B cell (primary cell): Measurements from ENCODE around the gene TAF7. TPM values are rescaled to one million over a fixed set of nuclear protein-coding genes. Genes with fewer than 3 reads are reported as not detected.
"Not testable (repeated sequence)": the region's sequence is repeated elsewhere in the genome, so short reads cannot be mapped to it uniquely, and the experiment has no call there.

Source experiments
- ATAC-seq: fragments of 200-7000 bp; cut with Tn5 transposase; one replicate; pipeline ENCODE4 v1.10.0; 2021; ENCODE audit warnings: low read depth, mild to moderate bottlenecking, moderate number of reproducible peaks, moderate library complexity
- CTCF ChIA-PET: fragments of 350-600 bp; sonication (Branson Sonifier 250); formaldehyde crosslinking; loops from one replicate; lab custom pipeline; 2021; ENCODE audit warnings: antibody characterized with exemption, inconsistent platforms; lab: Charles Lee
- POLR2A ChIA-PET: fragments of 350-600 bp; sonication (Branson Sonifier 250); formaldehyde crosslinking; loops from one replicate; lab custom pipeline; 2021; ENCODE audit warnings: antibody characterized with exemption; lab: Charles Lee
- DNase-seq: peaks from one replicate; pipeline ENCODE4 v3.0.0; 2013
- H2AFZ ChIP-seq: 2 replicates; pipeline ENCODE4 v1.6.1; 2012; ENCODE audit warnings: mild to moderate bottlenecking, low read depth, low read length; ENCODE audit not compliant: insufficient read depth, poor library complexity, severe bottlenecking
- H3K27ac ChIP-seq, 2 donors: 1 replicate in 1 of 2; 2 replicates in 1 of 2; pipeline ENCODE4 v1.5.1; 2012 to 2013; ENCODE audit warnings: low read length in 2 of 2, mild to moderate bottlenecking in 2 of 2, moderate library complexity in 1 of 2
- H3K27me3 ChIP-seq, 4 experiments: fragments of 200-600 bp in 1 of 4; sonication (generic) in 1 of 4; replicated peaks in 1 of 4; 1 replicate in 2 of 4; 2 replicates in 2 of 4; pipeline versions ENCODE4 v1.6.1 to v1.7.0; 2013 to 2016; ENCODE audit warnings: low read length in 3 of 4, mild to moderate bottlenecking in 2 of 4, mixed read lengths in 1 of 4, moderate library complexity in 1 of 4; ENCODE audit not compliant: insufficient read depth in 4 of 4, control insufficient read depth in 3 of 4; ENCODE audit errors: control extremely low read depth in 1 of 4
- H3K36me3 ChIP-seq, 2 experiments: replicated peaks in 1 of 2; 1 replicate in 1 of 2; 2 replicates in 1 of 2; pipeline versions ENCODE4 v1.6.1 to v1.7.1; 2013; ENCODE audit warnings: low read length in 1 of 2; ENCODE audit not compliant: insufficient read depth in 2 of 2, control insufficient read depth in 1 of 2; ENCODE audit errors: control extremely low read depth in 1 of 2, extremely low read depth in 1 of 2
- H3K4me1 ChIP-seq, 2 donors: fragments of 200-600 bp in 1 of 2; sonication (generic) in 1 of 2; 1 replicate in 1 of 2; 2 replicates in 1 of 2; pipeline versions ENCODE4 v1.5.1 to v1.6.1; 2013 to 2017; ENCODE audit warnings: low read length in 2 of 2; ENCODE audit not compliant: control insufficient read depth in 2 of 2, insufficient read depth in 2 of 2
- H3K4me2 ChIP-seq: replicated peaks from 2 replicates; pipeline ENCODE3; 2012; ENCODE audit warnings: mild to moderate bottlenecking, low read depth, low read length; ENCODE audit not compliant: poor library complexity, severe bottlenecking
- H3K4me3 ChIP-seq, 5 experiments: fragments of 200-600 bp in 1 of 5; sonication (generic) in 1 of 5; 1 replicate in 3 of 5; 2 replicates in 2 of 5; pipeline versions ENCODE4 v1.5.1 to v1.7.0; 2011 to 2016; ENCODE audit warnings: low read length in 4 of 5, mild to moderate bottlenecking in 4 of 5, low read depth in 2 of 5, control low read depth in 1 of 5, moderate library complexity in 1 of 5; ENCODE audit not compliant: insufficient read depth in 1 of 5; ENCODE audit errors: control extremely low read depth in 1 of 5, extremely low read depth in 1 of 5
- H3K79me2 ChIP-seq: fragments of 200-600 bp; sonication (generic); one replicate; pipeline ENCODE4 v1.6.0; 2016; ENCODE audit warnings: low read length; ENCODE audit not compliant: control insufficient read depth, insufficient read depth
- H3K9ac ChIP-seq: fragments of 200-600 bp; sonication (generic); 2 replicates; pipeline ENCODE4 v1.6.1; 2017; ENCODE audit warnings: mild to moderate bottlenecking, low read length, moderate library complexity
- H3K9me3 ChIP-seq, 3 donors: one replicate each; pipeline versions ENCODE4 v1.6.1 to v1.7.1; 2013; ENCODE audit warnings: low read length in 2 of 3; ENCODE audit not compliant: control insufficient read depth in 2 of 3, insufficient read depth in 1 of 3; ENCODE audit errors: control extremely low read depth in 1 of 3
- H4K20me1 ChIP-seq: 2 replicates; pipeline ENCODE4 v1.6.0; 2012; ENCODE audit warnings: mild to moderate bottlenecking, low read length; ENCODE audit not compliant: insufficient read depth, control insufficient read depth, poor library complexity, severe bottlenecking
- H3K27ac Mint-ChIP-seq: one replicate; pipeline ENCODE4 v1.8.0; 2021; ENCODE audit warnings: mixed read lengths
- H3K27me3 Mint-ChIP-seq: one replicate; pipeline ENCODE4 v1.8.0; 2021; ENCODE audit warnings: mixed read lengths
- H3K4me1 Mint-ChIP-seq: one replicate; pipeline ENCODE4 v1.8.0; 2021; ENCODE audit warnings: mixed read lengths
- H3K4me3 Mint-ChIP-seq: one replicate; pipeline ENCODE4 v1.8.0; 2021; ENCODE audit warnings: mixed read lengths
- H3K9me3 Mint-ChIP-seq: one replicate; pipeline ENCODE4 v1.8.0; 2022; ENCODE audit warnings: mixed read lengths; ENCODE audit not compliant: insufficient read depth
- EZH2 ChIP-seq: IDR thresholded peaks from 2 replicates; pipeline ENCODE4 v1.6.1; 2012; ENCODE audit warnings: borderline replicate concordance, low read depth, mild to moderate bottlenecking, moderate library complexity, low read length; ENCODE audit not compliant: insufficient read depth, poor library complexity, severe bottlenecking
- WGBS: methylation state at CpG from one replicate; pipeline ENCODE4 v1.1.5; 2013; ENCODE audit warnings: missing lambda C conversion rate; ENCODE audit not compliant: insufficient coverage; 5-methylcytosine and 5-hydroxymethylcytosine counted together
- intact Hi-C: fragments of 100-400 bp; cut with micrococcal nuclease; formaldehyde crosslinking; loops from one replicate; pipeline ENCODE4 v1.10.0; 2022
- polyA plus RNA-seq: library from polyadenylated mRNA; depleted of rRNA; stranded (reverse); fragments of >200 nt; gene quantifications from 2 replicates; pipeline ENCODE4 v1.2.3, GENCODE V29; 2012
- total RNA-seq, 2 donors: library from RNA; stranded (reverse); fragments of 120-200 nt in 1 of 2; gene quantifications; 1 replicate in 1 of 2; 2 replicates in 1 of 2; pipeline versions ENCODE4 v1.2.3 to v1.2.4, GENCODE V29; 2013 to 2022
- TF ChIP-seq, protein P1 (sequence below): fragments of 200-600 bp; IDR thresholded peaks from one replicate; pipeline ENCODE4 v1.8.0; 2022; ENCODE audit warnings: antibody characterized with exemption, mild to moderate bottlenecking

The TAF7 gene
- total and polyA plus RNA-seq, 2 donors (not counting 1 experiment from before 2014, with no cell fraction given): 52.1 to 119 TPM

DNA sequence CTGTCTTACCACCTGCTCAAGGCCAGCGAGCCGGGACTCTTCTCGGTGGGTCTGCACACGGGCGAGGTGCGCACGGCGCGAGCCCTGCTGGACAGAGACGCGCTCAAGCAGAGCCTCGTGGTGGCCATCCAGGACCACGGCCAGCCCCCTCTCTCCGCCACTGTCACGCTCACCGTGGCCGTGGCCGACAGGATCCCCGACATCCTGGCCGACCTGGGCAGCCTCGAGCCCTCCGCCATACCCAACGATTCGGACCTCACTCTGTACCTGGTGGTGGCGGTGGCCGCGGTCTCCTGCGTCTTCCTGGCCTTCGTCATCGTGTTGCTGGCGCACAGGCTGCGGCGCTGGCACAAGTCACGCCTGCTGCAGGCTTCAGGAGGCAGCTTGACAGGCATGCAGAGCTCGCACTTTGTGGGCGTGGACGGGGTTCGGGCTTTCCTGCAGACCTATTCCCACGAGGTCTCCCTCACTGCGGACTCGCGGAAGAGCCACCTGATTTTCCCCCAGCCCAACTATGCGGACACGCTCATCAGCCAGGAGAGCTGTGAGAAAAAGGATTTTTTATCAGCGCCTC, 20.3 kb upstream of the TAF7 start:
- Histone ChIP-seq H3K27me3 (peaks cover 0 to 54% (median 45%) of the 10 kb centered on the region in 4 experiments), H3K9me3 (peaks cover 1 to 50% (median 48%) of the 10 kb centered on the region in 3 donors)
- H3K4me1 ChIP-seq, H2AFZ ChIP-seq, H3K27ac ChIP-seq, H3K4me3 Mint-ChIP-seq, H3K79me2 ChIP-seq, H3K4me1 Mint-ChIP-seq, ATAC-seq, H3K27ac Mint-ChIP-seq, H3K4me3 ChIP-seq, DNase-seq, H3K36me3 ChIP-seq, H4K20me1 ChIP-seq, POLR2A ChIA-PET, CTCF ChIA-PET, H3K4me2 ChIP-seq, H3K9ac ChIP-seq, intact Hi-C loops: not testable (repeated sequence)
- 71% methylated on average over 23 of the region's 45 CpGs for WGBS
- peaks cover 65% of the 10 kb centered on the region for H3K27me3 Mint-ChIP-seq
- H3K9me3 Mint-ChIP-seq: peaks cover 12% of the 10 kb centered on the region

DNA sequence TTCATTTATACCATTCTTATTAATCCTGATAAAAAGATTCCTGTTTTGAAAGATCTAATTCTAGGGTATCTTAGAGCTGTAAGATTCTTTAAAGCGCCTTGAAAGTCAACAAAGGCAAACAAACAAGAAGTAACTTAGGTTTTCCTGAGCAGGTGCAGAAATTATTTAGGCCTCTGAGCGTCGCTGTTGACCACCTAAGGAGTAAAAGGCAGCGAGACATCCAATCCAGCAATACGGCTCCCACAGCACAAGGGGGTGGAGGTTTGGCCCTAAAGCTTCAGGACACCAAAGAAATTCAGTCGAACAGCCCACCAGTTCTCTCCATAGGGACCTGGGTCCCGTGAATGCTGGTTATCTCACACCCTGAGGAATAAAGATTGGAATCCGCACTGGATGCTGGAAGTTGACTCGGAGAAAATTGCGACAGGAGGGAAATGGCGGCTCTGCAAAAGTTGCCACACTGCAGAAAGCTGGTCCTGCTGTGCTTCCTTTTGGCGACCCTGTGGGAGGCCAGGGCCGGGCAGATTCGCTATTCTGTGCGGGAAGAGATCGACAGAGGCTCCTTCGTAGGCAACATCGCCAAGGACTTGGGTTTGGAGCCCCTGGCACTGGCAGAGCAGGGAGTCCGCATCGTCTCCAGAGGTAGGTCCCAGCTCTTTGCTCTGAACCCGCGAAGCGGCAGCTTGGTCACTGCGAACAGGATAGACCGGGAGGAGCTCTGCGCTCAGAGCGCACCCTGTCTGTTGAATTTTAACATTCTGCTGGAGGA, 18.1 kb upstream of the TAF7 start, which contains the start of gene PCDHGA2:
Gene PCDHGA2 (plus strand): TSS at position 223 of the 769 bp plus-strand sequence.
- peaks cover 0 to 4% of the 10 kb centered on the region in 2 donors for H3K4me1 ChIP-seq
- no peaks in the 10 kb centered on the region for H3K36me3 ChIP-seq
- peaks cover 74% of the 10 kb centered on the region for H3K27me3 Mint-ChIP-seq
- H3K4me3 Mint-ChIP-seq: peak within 1 kb of the TSS; percentile 13
- WGBS: 21% methylated on average over 24 of the region's 27 CpGs
- no peaks in the 10 kb centered on the region for H4K20me1 ChIP-seq
- DNase-seq (no peak), ATAC-seq (no peak)
- peaks cover 5 to 43% (median 35%) of the 10 kb centered on the region in 3 donors for H3K9me3 ChIP-seq
- ChIA-PET POLR2A (no interaction called here), CTCF (interaction anchor here (1.0 kb wide), 1 partner anchor 13 kb away, joined by 3 read pairs; no protein-coding TSS in a partner anchor)
- H3K4me2 ChIP-seq: no peak within 1 kb of the TSS
- TF ChIP-seq, protein P1, sequence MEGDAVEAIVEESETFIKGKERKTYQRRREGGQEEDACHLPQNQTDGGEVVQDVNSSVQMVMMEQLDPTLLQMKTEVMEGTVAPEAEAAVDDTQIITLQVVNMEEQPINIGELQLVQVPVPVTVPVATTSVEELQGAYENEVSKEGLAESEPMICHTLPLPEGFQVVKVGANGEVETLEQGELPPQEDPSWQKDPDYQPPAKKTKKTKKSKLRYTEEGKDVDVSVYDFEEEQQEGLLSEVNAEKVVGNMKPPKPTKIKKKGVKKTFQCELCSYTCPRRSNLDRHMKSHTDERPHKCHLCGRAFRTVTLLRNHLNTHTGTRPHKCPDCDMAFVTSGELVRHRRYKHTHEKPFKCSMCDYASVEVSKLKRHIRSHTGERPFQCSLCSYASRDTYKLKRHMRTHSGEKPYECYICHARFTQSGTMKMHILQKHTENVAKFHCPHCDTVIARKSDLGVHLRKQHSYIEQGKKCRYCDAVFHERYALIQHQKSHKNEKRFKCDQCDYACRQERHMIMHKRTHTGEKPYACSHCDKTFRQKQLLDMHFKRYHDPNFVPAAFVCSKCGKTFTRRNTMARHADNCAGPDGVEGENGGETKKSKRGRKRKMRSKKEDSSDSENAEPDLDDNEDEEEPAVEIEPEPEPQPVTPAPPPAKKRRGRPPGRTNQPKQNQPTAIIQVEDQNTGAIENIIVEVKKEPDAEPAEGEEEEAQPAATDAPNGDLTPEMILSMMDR: no peak
- no peak for TF ChIP-seq EZH2
- H3K79me2 ChIP-seq: no peaks in the 10 kb centered on the region
- intact Hi-C loops: no loop called here
- H3K27ac ChIP-seq: no peak within 1 kb of the TSS
- peaks cover 0 to 55% (median 47%) of the 10 kb centered on the region in 4 experiments for H3K27me3 ChIP-seq
- peaks cover 2% of the 10 kb centered on the region for H3K4me1 Mint-ChIP-seq
- H3K9me3 Mint-ChIP-seq: peaks cover 15% of the 10 kb centered on the region
- no peak within 1 kb of the TSS for H3K27ac Mint-ChIP-seq
- H3K9ac ChIP-seq: no peak within 1 kb of the TSS
- H3K4me3 ChIP-seq: no peak within 1 kb of the TSS
- H2AFZ ChIP-seq: no peak within 1 kb of the TSS

DNA sequence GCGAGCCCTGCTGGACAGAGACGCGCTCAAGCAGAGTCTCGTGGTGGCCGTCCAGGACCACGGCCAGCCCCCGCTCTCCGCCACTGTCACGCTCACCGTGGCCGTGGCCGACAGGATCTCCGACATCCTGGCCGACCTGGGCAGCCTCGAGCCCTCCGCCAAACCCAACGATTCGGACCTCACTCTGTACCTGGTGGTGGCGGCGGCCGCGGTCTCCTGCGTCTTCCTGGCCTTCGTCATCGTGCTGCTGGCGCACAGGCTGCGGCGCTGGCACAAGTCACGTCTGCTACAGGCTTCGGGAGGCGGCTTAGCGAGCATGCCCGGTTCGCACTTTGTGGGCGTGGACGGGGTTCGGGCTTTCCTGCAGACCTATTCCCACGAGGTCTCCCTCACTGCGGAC, 12.0 kb upstream of the TAF7 start:
- H2AFZ ChIP-seq, H3K4me3 Mint-ChIP-seq, H3K79me2 ChIP-seq, H3K4me1 ChIP-seq, intact Hi-C loops, POLR2A ChIA-PET, DNase-seq, H3K27ac Mint-ChIP-seq, ATAC-seq, H3K4me3 ChIP-seq, H4K20me1 ChIP-seq, H3K4me2 ChIP-seq, H3K4me1 Mint-ChIP-seq, H3K27ac ChIP-seq, H3K36me3 ChIP-seq, CTCF ChIA-PET, H3K9ac ChIP-seq, H3K9me3 Mint-ChIP-seq: not testable (repeated sequence)
- 48% methylated on average over 32 of the region's 39 CpGs for WGBS
- Histone ChIP-seq H3K9me3 (peaks cover 12 to 42% (median 38%) of the 10 kb centered on the region in 3 donors), H3K27me3 (peaks cover 0 to 52% (median 45%) of the 10 kb centered on the region in 4 experiments)
- H3K27me3 Mint-ChIP-seq: peaks cover 75% of the 10 kb centered on the region
